ENCODE results near the gene EML1. TPM values are rescaled to one million over a fixed set of nuclear protein-coding genes. Genes with fewer than 3 reads are reported as not detected.

EML1 gene
- total and polyA plus RNA-seq, 2 experiments from 2014 or later, result 16.6 to 16.9 TPM

DNA sequence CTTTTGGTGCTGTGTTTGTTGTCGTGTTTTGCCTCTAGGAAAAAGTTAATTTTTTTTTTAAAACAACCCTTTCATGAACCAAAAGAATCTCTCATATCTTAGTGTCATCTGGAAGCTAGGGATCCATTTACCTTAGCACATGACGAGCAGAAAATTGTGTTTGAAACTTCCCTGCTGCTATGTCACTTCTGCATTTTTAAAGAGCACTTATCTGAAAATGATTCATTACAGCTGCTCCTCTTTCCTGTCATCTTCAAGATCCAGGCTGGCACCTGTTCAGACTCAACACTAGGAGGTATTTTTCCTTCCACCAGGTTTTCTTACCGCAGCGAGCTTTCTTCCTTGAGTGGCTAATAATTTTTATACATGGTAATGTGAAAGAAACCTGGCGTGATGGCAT is 67.0 kb downstream of the EML1 start:
- TF ChIP-seq, protein P1, sequence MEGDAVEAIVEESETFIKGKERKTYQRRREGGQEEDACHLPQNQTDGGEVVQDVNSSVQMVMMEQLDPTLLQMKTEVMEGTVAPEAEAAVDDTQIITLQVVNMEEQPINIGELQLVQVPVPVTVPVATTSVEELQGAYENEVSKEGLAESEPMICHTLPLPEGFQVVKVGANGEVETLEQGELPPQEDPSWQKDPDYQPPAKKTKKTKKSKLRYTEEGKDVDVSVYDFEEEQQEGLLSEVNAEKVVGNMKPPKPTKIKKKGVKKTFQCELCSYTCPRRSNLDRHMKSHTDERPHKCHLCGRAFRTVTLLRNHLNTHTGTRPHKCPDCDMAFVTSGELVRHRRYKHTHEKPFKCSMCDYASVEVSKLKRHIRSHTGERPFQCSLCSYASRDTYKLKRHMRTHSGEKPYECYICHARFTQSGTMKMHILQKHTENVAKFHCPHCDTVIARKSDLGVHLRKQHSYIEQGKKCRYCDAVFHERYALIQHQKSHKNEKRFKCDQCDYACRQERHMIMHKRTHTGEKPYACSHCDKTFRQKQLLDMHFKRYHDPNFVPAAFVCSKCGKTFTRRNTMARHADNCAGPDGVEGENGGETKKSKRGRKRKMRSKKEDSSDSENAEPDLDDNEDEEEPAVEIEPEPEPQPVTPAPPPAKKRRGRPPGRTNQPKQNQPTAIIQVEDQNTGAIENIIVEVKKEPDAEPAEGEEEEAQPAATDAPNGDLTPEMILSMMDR (IDR thresholded peaks at IDR 0.05; ENCODE audit: low read depth, low read length), result no peak
- Histone ChIP-seq H3K27ac (no peak overlapping the region), H3K36me3 (no peaks in the 10 kb centered on the region), H3K27me3 (no peaks in the 10 kb centered on the region), H3K4me1 (ENCODE audit: low read depth) (no peaks in the 10 kb centered on the region), H3K4me3 (no peak overlapping the region), H3K9me3 (ENCODE audit: low read depth) (no peaks in the 10 kb centered on the region)
- DNase-seq (ENCODE audit: low read depth in 1 of 2, low spot score in 1 of 2), result no peak

GRCh38 chr14:99862136-99862535 is 68.9 kb downstream of the EML1 start:
- TF ChIP-seq, protein P1 (IDR thresholded peaks at IDR 0.05; ENCODE audit: low read depth, low read length), result no peak

DNA sequence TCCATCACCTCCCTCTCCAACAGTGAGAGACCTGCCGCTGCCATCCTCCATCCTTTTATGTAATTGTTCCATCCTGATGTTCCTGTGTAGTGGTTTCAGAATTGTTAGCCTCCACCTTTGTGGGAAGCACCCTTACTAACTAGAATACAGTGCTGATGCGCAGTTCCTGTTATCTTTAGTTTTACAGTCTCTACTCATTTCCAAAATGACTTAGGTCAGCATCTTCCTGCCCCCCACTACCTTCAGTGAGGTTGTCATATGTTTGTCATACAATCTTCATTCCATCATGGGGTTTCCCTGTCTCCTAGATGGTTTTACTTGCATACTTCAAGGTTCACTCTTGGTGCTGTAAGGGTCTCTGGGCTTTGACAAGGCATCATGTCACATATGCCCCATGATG is 69.8 kb downstream of the EML1 start:
- no peaks in the 10 kb centered on the region for H3K36me3 ChIP-seq
- TF ChIP-seq, protein P1 (IDR thresholded peaks at IDR 0.05; ENCODE audit: low read depth, low read length), result no peak
- no peaks in the 10 kb centered on the region for H3K9me3 ChIP-seq (ENCODE audit: low read depth)
- no peaks in the 10 kb centered on the region for H3K4me1 ChIP-seq (ENCODE audit: low read depth)
- DNase-seq (ENCODE audit: low read depth in 1 of 2, low spot score in 1 of 2), result no peak
- no peaks in the 10 kb centered on the region for H3K27me3 ChIP-seq
- H3K27ac ChIP-seq, result no peak overlapping the region
- no peak overlapping the region for H3K4me3 ChIP-seq

More at GRCh38 chr14:99862136-99862535, 68.9 kb downstream of the EML1 start:
- no peaks in the 10 kb centered on the region for H3K4me1 ChIP-seq (ENCODE audit: low read depth)
- no peak overlapping the region for H3K4me3 ChIP-seq
- no peak overlapping the region for H3K27ac ChIP-seq
- H3K27me3 ChIP-seq, result no peaks in the 10 kb centered on the region
- no peaks in the 10 kb centered on the region for H3K36me3 ChIP-seq
- H3K9me3 ChIP-seq (ENCODE audit: low read depth), result no peaks in the 10 kb centered on the region
- DNase-seq (ENCODE audit: low read depth in 1 of 2, low spot score in 1 of 2), result no peak

- DNase-seq (ENCODE audit: low read depth in 1 of 2, low spot score in 1 of 2), result no peak
- Histone ChIP-seq H3K27me3 (no peaks in the 10 kb centered on the region), H3K27ac (no peak overlapping the region), H3K9me3 (ENCODE audit: low read depth) (no peaks in the 10 kb centered on the region), H3K4me3 (no peak overlapping the region), H3K4me1 (ENCODE audit: low read depth) (no peaks in the 10 kb centered on the region), H3K36me3 (no peaks in the 10 kb centered on the region)
- TF ChIP-seq, protein P1 (IDR thresholded peaks at IDR 0.05; ENCODE audit: low read depth, low read length), result no peak
Measured at GRCh38 chr14:99865408-99865807, 72.2 kb downstream of the EML1 start.

DNA sequence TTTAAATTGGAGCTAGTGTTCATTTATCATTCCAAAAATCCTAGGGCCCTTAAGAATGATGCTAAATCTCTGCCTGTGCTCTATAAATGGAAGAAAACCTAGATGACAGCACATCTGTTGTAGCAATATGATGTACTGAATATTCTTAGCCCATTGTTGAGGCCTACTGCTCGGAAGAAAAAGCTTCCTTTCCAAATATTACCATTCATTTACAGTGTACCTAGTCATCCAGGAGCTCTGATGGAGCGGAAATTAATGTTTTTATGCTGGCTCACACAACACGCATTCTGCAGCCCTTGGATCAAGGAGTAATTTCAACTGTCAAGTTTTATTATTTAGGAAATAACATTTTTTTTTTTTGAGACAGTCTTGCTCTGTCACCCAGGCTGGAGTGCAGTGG is 77.4 kb downstream of the EML1 start:
- Histone ChIP-seq H3K9me3 (ENCODE audit: low read depth) (no peaks in the 10 kb centered on the region), H3K36me3 (no peaks in the 10 kb centered on the region), H3K4me3 (no peak overlapping the region), H3K4me1 (ENCODE audit: low read depth) (peaks cover 5% of the 10 kb centered on the region), H3K27ac (no peak overlapping the region), H3K27me3 (no peaks in the 10 kb centered on the region)
- TF ChIP-seq, protein P1 (IDR thresholded peaks at IDR 0.05; ENCODE audit: low read depth, low read length), result no peak
- DNase-seq (ENCODE audit: low read depth in 1 of 2, low spot score in 1 of 2), result no peak

DNA sequence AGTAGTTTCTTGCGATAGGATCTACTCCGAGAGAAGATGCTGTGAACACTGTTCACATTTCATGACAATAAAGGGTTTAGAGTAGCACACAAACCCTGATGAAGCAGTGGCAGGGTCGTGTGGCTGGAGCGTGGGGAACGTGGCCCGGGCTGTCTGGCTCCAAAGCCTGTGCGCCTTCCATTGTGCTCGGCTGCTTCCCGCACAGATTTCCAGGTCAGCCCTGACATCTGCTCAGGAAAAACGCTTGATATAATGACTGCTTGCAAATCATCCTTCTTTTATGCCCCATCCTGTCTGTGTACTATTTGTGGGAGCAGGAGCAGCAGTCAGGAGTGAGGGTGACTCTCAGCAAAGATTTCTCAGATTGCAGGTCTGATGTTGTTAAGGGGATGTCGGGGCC is 78.6 kb downstream of the EML1 start:
- Histone ChIP-seq H3K9me3 (ENCODE audit: low read depth) (no peaks in the 10 kb centered on the region), H3K4me1 (ENCODE audit: low read depth) (peaks cover 6% of the 10 kb centered on the region), H3K27ac (no peak overlapping the region), H3K4me3 (no peak overlapping the region), H3K27me3 (no peaks in the 10 kb centered on the region), H3K36me3 (no peaks in the 10 kb centered on the region)
- DNase-seq (ENCODE audit: low read depth in 1 of 2, low spot score in 1 of 2), result no peak
- TF ChIP-seq, protein P1 (IDR thresholded peaks at IDR 0.05; ENCODE audit: low read depth, low read length), result no peak
